K562 (cell line): ENCODE measurements around the gene CSAG1.
"Not testable (repeated sequence)": the region's sequence is repeated elsewhere in the genome, so short reads cannot be mapped to it uniquely, and the experiment has no call there.

Source experiments
- FOXP4 ChIP-seq: sonication (generic); formaldehyde crosslinking; IDR thresholded peaks from 2 replicates; pipeline ENCODE4 v1.8.0; 2022; ENCODE audit warnings: mild to moderate bottlenecking, missing genetic modification reagents, borderline replicate concordance
- GABPA ChIP-seq: fragments of 200-800 bp; sonication (Bioruptor generic); conservative IDR thresholded peaks from 2 replicates; pipeline ENCODE4 v1.6.1; 2016; ENCODE audit warnings: low read depth, missing genetic modification characterization, missing compliant biosample characterization
- GATA2 ChIP-seq: sonication (generic); formaldehyde crosslinking; IDR thresholded peaks from 2 replicates; pipeline ENCODE4 v1.4.0; 2020; ENCODE audit warnings: mild to moderate bottlenecking, missing genetic modification reagents
- MLX ChIP-seq, 2 experiments: fragments of 450-650 bp in 1 of 2; sonication (generic) in 1 of 2; formaldehyde crosslinking; conservative IDR thresholded peaks; 2 replicates each; pipeline versions ENCODE4 v1.4.0 to v1.8.1; 2020 to 2022; ENCODE audit warnings: mild to moderate bottlenecking in 1 of 2, missing genetic modification reagents in 1 of 2
- PCBP1 ChIP-seq: fragments of 200-400 bp; formaldehyde crosslinking; IDR thresholded peaks from 2 replicates; pipeline ENCODE4 v1.6.1; 2018; ENCODE audit warnings: mild to moderate bottlenecking, low read depth, low read length; ENCODE audit not compliant: poor library complexity, severe bottlenecking
- PTBP1 ChIP-seq: fragments of 200-400 bp; formaldehyde crosslinking; IDR thresholded peaks from 2 replicates; pipeline ENCODE4 v1.6.1; 2017; ENCODE audit warnings: low read depth, low read length
- RCOR1 ChIP-seq, 2 experiments: IDR thresholded peaks; 2 replicates each; pipeline ENCODE4 v1.6.1; 2012; ENCODE audit warnings: low read depth in 2 of 2, low read length in 2 of 2, borderline replicate concordance in 1 of 2, improper control_type of control experiment in 1 of 2
- SMC3 ChIP-seq: conservative IDR thresholded peaks from 2 replicates; pipeline ENCODE4 v1.6.1; 2011; ENCODE audit warnings: low read depth, low read length, improper control_type of control experiment; ENCODE audit not compliant: insufficient read depth
- SOX6 ChIP-seq: fragments of 450-650 bp; IDR thresholded peaks from 2 replicates; pipeline ENCODE4 v1.6.1; 2014; ENCODE audit warnings: mild to moderate bottlenecking
- USF1 ChIP-seq: sonication (generic); formaldehyde crosslinking; IDR thresholded peaks from 2 replicates; pipeline ENCODE4 v1.9.0; 2022; ENCODE audit warnings: mild to moderate bottlenecking, missing genetic modification reagents
- ZNF140 ChIP-seq: fragments of 250-450 bp; sonication (Bioruptor Pico); IDR thresholded peaks from 2 replicates; pipeline ENCODE4 v1.8.0; 2021; ENCODE audit warnings: moderate library complexity, mild to moderate bottlenecking, inconsistent platforms

- not testable (repeated sequence) for TF ChIP-seq USF1; MLX (CRISPR knock-in tag; conservative IDR thresholded peaks at IDR 0.05); RCOR1 (IDR thresholded peaks at IDR 0.05; ENCODE audit: borderline replicate concordance in 1 of 2, low read depth in 2 of 2, low read length in 2 of 2); GATA2 (CRISPR knock-in tag); GABPA (tag); PTBP1; FOXP4 (CRISPR knock-in tag); ZNF140 (CRISPR knock-in tag); SOX6; SMC3; PCBP1
Observed at GRCh38 chrX:152713815-152714787, 19.4 kb downstream of the CSAG1 start, which contains the start of gene MAGEA2B.
